Measurements from ENCODE around the gene TTC28.

TTC28 gene

GRCh38 chr22:28015676-28016601, 663.7 kb downstream of the TTC28 start:
- DNase-seq = no peak

DNA sequence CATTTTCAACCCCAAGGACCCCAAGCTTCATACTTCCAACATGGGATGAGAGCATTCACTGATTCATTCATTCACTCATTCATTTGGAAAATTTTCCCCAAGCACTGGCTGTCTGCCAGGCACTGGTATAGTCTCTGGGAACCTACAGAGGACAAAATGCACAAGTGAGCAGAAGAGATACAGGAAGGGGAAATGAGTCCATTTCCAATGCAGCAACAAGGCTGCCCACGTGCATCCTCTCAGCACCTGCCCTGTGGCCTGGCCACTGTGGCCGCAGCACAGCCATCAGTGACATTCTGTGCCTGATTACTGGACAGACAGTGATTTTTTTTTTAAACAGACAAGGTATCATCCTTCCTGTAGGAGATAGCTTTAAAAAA, 664.6 kb downstream of the TTC28 start:
- DNase-seq = no peak

- DNase-seq = no peak
Measured at GRCh38 chr22:28014211-28015045, 665.2 kb downstream of the TTC28 start.

DNA sequence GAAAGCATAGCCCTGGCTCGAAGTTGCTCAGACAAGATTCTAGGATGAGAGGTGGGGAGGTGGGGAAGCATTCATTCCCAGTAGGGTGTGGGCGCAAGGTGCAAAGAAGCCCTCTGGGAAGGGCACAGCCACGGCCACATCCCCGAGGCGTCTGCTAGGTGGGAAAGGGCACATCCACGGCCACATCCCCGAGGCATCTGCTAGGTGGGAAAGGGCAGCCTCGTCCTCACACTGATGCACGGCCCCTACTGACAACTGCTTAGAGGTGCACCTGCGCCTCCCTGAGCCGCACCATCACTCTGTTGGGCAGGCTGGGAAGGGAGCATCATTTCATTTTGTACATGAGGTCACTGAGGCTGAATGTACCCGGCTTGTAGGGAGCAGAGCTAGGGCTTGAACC, 666.0 kb downstream of the TTC28 start:
- no peak for DNase-seq

DNA sequence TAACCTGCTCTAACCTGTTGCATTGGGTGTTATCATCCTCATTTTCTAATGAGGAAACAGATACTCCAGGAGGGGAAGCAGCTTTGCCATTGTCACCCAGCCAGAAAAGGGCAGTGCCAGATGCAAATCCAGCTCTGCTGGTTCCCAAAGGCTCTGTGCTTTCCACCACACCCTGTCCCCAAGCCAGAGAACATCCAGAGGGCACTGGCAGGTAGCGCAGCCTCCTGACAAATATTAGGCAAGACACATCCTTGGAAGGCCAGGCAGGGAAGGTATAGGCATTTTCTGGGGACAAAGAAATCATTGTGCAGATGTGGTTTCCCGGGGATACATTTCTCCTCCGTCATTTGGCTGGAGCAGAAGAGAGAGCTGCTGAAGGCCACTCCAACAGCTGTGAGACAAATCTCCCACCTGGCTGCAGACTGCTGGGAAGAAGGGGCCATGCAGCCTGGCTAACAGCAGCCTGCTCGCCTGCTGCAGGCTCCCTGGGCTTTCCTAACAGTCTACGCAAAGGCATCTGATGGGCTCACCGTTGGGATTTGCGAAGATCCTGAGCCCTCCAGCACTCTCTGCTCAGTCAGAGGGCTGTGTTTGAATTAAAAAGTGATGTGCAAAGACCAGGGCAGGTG, 666.7 kb downstream of the TTC28 start:
- DNase-seq = no peak

GRCh38 chr22:28009272-28009827, 670.3 kb downstream of the TTC28 start:
- peak; percentile 71 for DNase-seq

GRCh38 chr22:28008649-28009048, 671.0 kb downstream of the TTC28 start:
- no peak for DNase-seq

GRCh38 chr22:28008056-28008455, 671.6 kb downstream of the TTC28 start:
- DNase-seq = no peak

- DNase-seq = no peak
Measured at GRCh38 chr22:28006271-28006670, 673.4 kb downstream of the TTC28 start.

- DNase-seq = no peak
Measured at GRCh38 chr22:28005513-28005912, 674.1 kb downstream of the TTC28 start.

GRCh38 chr22:28004021-28004420, 675.6 kb downstream of the TTC28 start:
- no peak for DNase-seq

GRCh38 chr22:28002863-28003565, 676.6 kb downstream of the TTC28 start:
- no peak for DNase-seq

DNA sequence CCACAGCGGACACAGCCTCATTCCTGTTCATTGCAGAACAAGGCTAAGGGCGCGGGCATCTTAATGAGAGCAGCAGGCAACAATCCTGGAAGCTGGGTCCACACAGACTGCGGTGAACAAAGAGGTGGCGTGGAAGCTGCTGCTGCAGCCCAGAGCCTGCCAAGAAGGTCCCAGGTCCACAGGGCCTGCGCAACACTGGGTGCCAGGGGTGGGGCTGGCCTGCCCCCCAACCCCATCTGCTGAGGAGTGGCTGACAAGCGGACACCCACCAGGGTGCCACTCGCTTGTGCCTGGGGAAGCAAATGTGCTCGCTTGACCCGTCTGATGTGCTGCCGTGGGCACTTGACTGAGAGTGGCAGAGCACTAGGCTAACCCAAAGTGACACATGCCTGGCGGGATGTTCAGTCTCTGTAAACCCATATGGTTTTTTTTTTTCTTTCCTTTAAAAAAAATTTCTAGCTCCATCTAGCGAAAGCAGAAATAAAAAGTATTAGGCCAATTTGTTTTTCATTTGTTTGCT, 677.4 kb downstream of the TTC28 start:
- DNase-seq = no peak

DNA sequence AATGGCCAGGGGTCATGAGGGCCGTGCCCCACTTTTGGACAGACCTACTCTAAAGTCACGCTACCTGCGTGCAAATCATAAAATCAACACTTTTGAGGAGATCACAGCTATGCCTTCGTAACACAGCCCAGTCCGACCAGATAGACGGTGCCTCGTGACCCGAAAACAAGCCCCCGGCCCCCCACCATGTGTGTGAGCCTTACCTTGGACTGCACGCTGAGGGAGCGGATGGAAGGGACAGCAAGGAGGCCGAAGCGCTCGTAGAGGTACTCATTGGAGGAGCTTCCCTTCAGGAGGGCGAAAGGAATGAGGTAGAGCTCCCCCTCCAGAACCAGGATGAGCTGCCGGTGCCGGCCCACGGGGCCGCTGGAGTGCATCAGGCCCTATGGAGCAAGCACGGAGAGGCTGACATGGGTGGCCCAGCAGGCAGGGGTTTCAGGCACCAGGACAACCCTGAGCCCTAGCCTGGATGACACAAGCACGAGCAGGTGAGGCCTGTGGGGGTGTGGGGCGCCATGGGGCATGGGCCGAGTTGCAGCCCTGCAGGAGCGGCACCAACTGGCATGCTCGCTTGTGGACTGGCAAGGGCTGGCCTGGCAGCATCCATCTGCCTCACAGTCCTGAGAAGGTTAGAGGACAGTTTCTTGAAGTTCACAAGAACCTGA, 678.3 kb downstream of the TTC28 start:
- DNase-seq = no peak

GRCh38 chr22:28000361-28000760, 679.3 kb downstream of the TTC28 start:
- no peak for DNase-seq

GRCh38 chr22:27999876-28000275, 679.8 kb downstream of the TTC28 start:
- DNase-seq = no peak

- DNase-seq = no peak
Measured at GRCh38 chr22:27998511-27999410, 680.9 kb downstream of the TTC28 start.

DNA sequence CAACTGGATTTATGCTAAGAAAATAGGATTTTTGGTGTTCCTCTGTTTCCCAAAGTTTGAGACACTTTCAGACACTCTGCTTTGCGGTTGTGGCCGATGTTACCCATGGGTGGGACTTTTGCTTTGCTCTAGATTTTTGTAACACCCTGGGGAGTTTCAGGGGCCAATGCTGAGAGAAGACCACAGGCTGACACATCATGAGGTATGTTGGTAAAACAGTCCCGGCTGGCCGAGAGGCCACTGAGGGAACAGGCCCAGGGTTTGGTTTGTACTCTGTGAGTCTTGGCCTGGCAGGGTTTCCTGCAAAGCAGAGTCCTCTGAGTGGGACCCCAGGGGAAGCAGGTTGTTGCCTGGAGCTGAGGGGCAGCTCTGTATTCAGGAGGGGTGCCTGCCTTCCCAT, 682.1 kb downstream of the TTC28 start:
- DNase-seq = no peak

GRCh38 chr22:27996981-27997380, 682.7 kb downstream of the TTC28 start:
- no peak for DNase-seq

GRCh38 chr22:27996529-27996925, 683.1 kb downstream of the TTC28 start:
- DNase-seq = no peak

All from CD4-positive, alpha-beta T cell treated with Interleukin-10 for 1 hour (primary cell).